ENCODE measurements around the gene RAET1G.

RAET1G gene

DNA sequence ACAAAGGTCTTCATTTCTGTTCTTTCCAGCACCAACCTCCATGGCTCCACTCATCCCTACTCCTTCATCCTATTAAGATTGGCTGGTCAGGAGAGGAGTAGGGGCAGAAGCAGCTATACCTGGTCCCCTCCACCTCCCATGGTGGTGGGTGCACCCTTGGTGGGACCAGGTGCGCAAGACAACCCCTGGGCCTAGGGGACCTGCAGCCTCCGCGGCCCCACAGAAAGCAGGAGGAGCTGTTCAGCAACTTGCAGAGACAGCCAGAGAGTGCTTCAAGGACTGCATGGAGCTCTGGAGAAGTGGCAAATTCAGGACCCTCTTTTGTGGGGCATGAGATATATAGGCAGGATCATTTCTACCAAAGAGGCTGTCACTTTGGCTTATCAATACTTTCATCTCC, 28.7 kb upstream of the RAET1G start:
- Histone ChIP-seq H3K27me3 (replicated peaks; ENCODE audit: insufficient read depth, low read length) (peaks cover 73% of the 10 kb centered on the region), H4K20me1 (ENCODE audit: insufficient read depth, low read length) (no peaks in the 10 kb centered on the region), H3K9me2 (replicated peaks; ENCODE audit: insufficient read depth, low read length) (no peaks in the 10 kb centered on the region), H3K9me3 (replicated peaks; ENCODE audit: insufficient read depth, low read length) (no peaks in the 10 kb centered on the region), H3K4me2 (ENCODE audit: low read depth, low read length) (no peak overlapping the region), H2AFZ (ENCODE audit: low read length) (no peak overlapping the region), H3K4me1 (ENCODE audit: low read length) (no peaks in the 10 kb centered on the region), H3F3A (ENCODE audit: insufficient read depth, low read length) (no peaks in the 10 kb centered on the region), H3K79me2 (ENCODE audit: low read length) (no peaks in the 10 kb centered on the region), H3K27ac (ENCODE audit: low read length) (no peak overlapping the region), H3K9ac (ENCODE audit: low read length) (no peak overlapping the region), H3K4me3 (ENCODE audit: low read length) (no peak overlapping the region), H3K36me3 (replicated peaks; ENCODE audit: insufficient read depth, low read length) (no peaks in the 10 kb centered on the region)
- TF ChIP-seq, protein P1, sequence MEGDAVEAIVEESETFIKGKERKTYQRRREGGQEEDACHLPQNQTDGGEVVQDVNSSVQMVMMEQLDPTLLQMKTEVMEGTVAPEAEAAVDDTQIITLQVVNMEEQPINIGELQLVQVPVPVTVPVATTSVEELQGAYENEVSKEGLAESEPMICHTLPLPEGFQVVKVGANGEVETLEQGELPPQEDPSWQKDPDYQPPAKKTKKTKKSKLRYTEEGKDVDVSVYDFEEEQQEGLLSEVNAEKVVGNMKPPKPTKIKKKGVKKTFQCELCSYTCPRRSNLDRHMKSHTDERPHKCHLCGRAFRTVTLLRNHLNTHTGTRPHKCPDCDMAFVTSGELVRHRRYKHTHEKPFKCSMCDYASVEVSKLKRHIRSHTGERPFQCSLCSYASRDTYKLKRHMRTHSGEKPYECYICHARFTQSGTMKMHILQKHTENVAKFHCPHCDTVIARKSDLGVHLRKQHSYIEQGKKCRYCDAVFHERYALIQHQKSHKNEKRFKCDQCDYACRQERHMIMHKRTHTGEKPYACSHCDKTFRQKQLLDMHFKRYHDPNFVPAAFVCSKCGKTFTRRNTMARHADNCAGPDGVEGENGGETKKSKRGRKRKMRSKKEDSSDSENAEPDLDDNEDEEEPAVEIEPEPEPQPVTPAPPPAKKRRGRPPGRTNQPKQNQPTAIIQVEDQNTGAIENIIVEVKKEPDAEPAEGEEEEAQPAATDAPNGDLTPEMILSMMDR (IDR thresholded peaks at IDR 0.05; ENCODE audit: low read length): no peak
- no peak for TF ChIP-seq EZH2phosphoT487 (IDR thresholded peaks at IDR 0.05; ENCODE audit: low read length)
- TF ChIP-seq EZH2 (optimal IDR thresholded peaks at IDR 0.05; ENCODE audit: low read depth, low read length): no peak
- no peak for DNase-seq

DNA sequence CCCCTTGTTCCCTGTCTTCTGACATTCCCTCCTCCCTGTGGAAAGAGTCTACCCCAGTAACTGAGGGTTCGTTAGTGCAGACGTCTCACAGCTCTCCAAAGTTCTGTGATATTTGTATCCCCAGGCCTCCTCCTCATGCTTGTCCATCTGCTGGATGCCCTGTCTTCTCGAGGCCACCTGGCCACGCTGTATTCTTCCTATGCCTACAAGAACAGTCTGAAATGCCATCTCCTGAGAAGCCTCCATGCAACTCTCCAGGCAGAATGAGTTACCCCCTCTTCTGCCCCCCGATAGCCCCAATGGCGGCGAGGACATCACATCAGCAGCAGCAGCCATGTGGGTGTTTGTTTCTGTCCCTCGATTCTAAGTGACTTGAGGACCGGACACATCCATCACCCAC, 28.2 kb upstream of the RAET1G start:
- Histone ChIP-seq H3K36me3 (replicated peaks; ENCODE audit: insufficient read depth, low read length) (no peaks in the 10 kb centered on the region), H2AFZ (ENCODE audit: low read length) (no peak overlapping the region), H3F3A (ENCODE audit: insufficient read depth, low read length) (no peaks in the 10 kb centered on the region), H3K9me3 (replicated peaks; ENCODE audit: insufficient read depth, low read length) (no peaks in the 10 kb centered on the region), H4K20me1 (ENCODE audit: insufficient read depth, low read length) (no peaks in the 10 kb centered on the region), H3K27me3 (replicated peaks; ENCODE audit: insufficient read depth, low read length) (peaks cover 72% of the 10 kb centered on the region), H3K4me1 (ENCODE audit: low read length) (no peaks in the 10 kb centered on the region), H3K9ac (ENCODE audit: low read length) (no peak overlapping the region), H3K27ac (ENCODE audit: low read length) (no peak overlapping the region), H3K79me2 (ENCODE audit: low read length) (no peaks in the 10 kb centered on the region), H3K4me3 (ENCODE audit: low read length) (no peak overlapping the region), H3K4me2 (ENCODE audit: low read depth, low read length) (no peak overlapping the region), H3K9me2 (replicated peaks; ENCODE audit: insufficient read depth, low read length) (no peaks in the 10 kb centered on the region)
- TF ChIP-seq EZH2phosphoT487 (IDR thresholded peaks at IDR 0.05; ENCODE audit: low read length): no peak
- TF ChIP-seq EZH2 (optimal IDR thresholded peaks at IDR 0.05; ENCODE audit: low read depth, low read length): no peak
- TF ChIP-seq, protein P1 (IDR thresholded peaks at IDR 0.05; ENCODE audit: low read length): no peak
- no peak for DNase-seq

DNA sequence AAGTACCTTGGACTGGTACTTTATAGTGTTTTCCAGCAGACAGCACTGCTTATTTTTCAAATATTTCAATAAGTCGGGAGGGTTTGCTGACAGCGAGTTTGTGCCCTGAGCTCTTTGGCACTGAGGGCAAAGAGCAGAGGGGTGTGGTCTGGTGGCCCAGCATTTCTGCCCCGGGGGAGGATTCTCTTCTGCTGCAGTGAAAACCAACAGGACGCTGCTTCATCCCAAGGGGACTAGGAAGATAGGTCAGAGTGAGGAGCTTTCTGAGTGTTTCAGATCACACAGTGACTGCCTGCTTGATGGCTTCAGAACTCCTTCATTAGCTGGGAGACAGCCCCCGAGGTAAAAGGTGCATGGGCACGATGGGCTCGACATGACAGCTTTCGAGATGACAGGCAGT, 27.5 kb upstream of the RAET1G start:
- DNase-seq: no peak
- Histone ChIP-seq H3K36me3 (replicated peaks; ENCODE audit: insufficient read depth, low read length) (no peaks in the 10 kb centered on the region), H3K9me2 (replicated peaks; ENCODE audit: insufficient read depth, low read length) (no peaks in the 10 kb centered on the region), H3K27me3 (replicated peaks; ENCODE audit: insufficient read depth, low read length) (peaks cover 66% of the 10 kb centered on the region), H3K9ac (ENCODE audit: low read length) (no peak overlapping the region), H3K4me3 (ENCODE audit: low read length) (no peak overlapping the region), H3K9me3 (replicated peaks; ENCODE audit: insufficient read depth, low read length) (no peaks in the 10 kb centered on the region), H3K4me2 (ENCODE audit: low read depth, low read length) (no peak overlapping the region), H3K27ac (ENCODE audit: low read length) (no peak overlapping the region), H3K79me2 (ENCODE audit: low read length) (no peaks in the 10 kb centered on the region), H3K4me1 (ENCODE audit: low read length) (no peaks in the 10 kb centered on the region), H4K20me1 (ENCODE audit: insufficient read depth, low read length) (no peaks in the 10 kb centered on the region), H3F3A (ENCODE audit: insufficient read depth, low read length) (no peaks in the 10 kb centered on the region), H2AFZ (ENCODE audit: low read length) (no peak overlapping the region)
- TF ChIP-seq, protein P1 (IDR thresholded peaks at IDR 0.05; ENCODE audit: low read length): no peak
- TF ChIP-seq EZH2phosphoT487 (IDR thresholded peaks at IDR 0.05; ENCODE audit: low read length) (no peak), EZH2 (optimal IDR thresholded peaks at IDR 0.05; ENCODE audit: low read depth, low read length) (no peak)

Measured in MM.1S (cell line).